Hair follicular keratinocyte (primary cell): ENCODE data around the gene OR10X1. TPM values are rescaled to one million over a fixed set of nuclear protein-coding genes. Genes with fewer than 3 reads are reported as not detected.

Experiments
- total RNA-seq: library from RNA; depleted of rRNA; stranded (reverse); fragments of >200 nt; gene quantifications from 2 replicates; pipeline ENCODE4 v1.2.3, GENCODE V29; 2015

Gene OR10X1, protein sequence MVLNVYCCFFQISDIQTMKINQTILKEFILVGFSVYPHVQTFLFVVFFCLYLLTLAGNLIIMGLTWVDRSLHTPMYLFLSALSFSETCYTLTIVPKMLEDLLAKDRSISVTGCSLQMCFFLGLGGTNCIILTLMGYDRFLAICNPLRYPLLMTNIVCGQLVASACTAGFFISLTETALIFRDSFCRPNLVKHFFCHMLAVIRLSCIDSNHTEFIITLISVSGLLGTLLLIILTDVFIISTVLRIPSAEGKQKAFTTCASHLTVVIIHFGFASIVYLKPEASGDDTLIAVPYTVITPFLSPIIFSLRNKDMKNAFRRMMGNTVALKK
- not detected in 2 replicates for total RNA-seq

DNA sequence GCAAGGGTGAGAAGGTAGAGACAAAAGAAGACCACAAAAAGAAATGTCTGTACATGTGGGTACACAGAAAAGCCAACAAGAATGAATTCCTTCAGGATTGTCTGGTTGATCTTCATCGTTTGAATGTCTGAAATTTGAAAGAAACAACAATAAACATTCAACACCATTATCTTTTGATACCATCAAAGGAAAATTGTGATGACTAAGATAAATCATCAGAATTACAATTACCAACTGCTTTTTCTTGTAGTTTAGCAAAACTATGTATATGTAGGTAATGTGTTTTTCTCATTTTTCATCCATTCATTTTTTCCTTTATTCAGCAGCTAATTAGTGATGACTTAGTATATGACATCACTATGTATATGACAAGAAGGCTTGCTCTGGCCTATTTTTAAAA is at the start of gene OR10X1:
Gene OR10X1, minus strand, starts transcription at position 167 of the 400 bp plus-strand sequence. Its CDS starts 0 bp downstream, at position 167.

DNA sequence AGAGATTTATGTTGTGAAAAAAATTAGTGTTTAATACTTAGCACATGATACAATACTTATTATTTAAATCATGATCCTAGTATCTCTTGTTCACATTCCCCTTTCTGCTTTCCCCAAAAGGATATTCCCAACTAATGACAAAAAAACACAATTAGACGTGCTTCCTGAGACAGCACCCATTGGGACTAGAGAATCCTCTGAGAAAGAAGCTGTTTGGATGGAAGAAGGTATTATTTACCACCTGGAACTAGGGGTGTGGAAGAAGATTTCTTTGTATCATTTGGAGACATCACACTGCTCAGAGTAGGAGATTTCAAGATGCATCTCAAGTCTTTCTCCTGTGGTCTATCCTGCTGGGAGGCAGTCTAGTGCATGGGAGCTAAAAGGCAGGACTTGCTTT is 25.3 kb upstream of the OR10X1 start, which contains the start of gene OR10Z1:
Gene OR10Z1, plus strand, starts transcription at position 301 of the 400 bp plus-strand sequence. CDS start 1,171 bp downstream, outside the sequence.

DNA sequence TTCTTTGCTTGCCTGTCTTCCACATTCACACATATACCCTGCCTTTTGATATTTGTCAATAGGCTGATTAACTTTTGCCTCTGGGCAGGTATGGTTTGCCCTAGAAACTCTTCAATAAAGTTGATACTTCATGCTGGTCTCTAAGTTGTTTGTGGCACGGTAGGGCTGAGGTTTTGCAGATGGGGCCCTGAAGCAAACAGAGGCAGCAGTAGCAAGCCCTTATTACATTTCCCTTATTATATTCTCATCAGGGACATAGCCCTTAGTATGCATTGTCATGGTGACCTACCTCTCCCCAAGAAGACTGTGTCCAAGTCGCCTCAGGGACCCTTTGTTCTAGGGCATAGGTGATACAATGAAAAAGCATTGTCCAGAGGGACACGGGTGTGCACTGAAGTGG is 9.2 kb downstream of the OR10X1 start, which contains the start of gene OR6P1:
Gene OR6P1, minus strand, starts transcription at position 101 of the 400 bp plus-strand sequence. CDS start 6,976 bp downstream, outside the sequence.

DNA sequence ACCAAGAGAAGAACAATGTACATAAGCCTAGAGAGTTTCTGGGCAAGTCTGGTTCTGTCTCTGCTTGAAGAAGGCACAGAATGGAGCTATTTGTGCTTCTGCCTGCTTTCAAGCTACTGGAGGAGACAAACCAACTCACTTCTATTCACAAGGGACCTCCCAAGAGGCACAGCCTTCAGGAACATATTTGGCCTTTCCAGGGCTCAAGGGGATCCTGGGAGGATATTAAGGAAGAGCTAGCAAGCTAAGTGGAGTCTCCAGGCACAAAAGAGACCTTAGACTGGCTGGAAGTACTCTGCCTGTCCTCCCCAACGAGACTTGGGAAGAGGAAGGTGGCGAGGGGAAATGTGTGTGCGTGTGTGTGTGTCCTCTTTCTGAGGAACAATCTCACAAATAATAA is 25.3 kb downstream of the OR10X1 start, which contains the start of gene OR6Y1:
Gene OR6Y1, minus strand, starts transcription at position 54 of the 400 bp plus-strand sequence. CDS start 6,300 bp downstream, outside the sequence.

Other genes starting within 250 kb of the OR10X1 start
- gene CD1B, start 248.4 kb downstream of the OR10X1 start, total RNA-seq: not detected in 2 replicates
- not detected in 2 replicates for gene CD1E, start 226.0 kb downstream of the OR10X1 start, total RNA-seq
- gene OR10T2, start 180.4 kb downstream of the OR10X1 start, total RNA-seq: not detected in 2 replicates
- gene OR10K2, start 153.7 kb downstream of the OR10X1 start, total RNA-seq: not detected in 2 replicates
- not detected in 2 replicates for gene OR10K1, start 118.1 kb downstream of the OR10X1 start, total RNA-seq
- not detected in 2 replicates for gene OR10R2, start 107.7 kb downstream of the OR10X1 start, total RNA-seq
- not detected in 2 replicates for gene OR6Y1, start 25.5 kb downstream of the OR10X1 start, total RNA-seq
- gene OR6P1, start 9.3 kb downstream of the OR10X1 start, total RNA-seq: not detected in 2 replicates
- gene OR10Z1, start 25.4 kb upstream of the OR10X1 start, total RNA-seq: not detected in 2 replicates
- gene SPTA1, start 106.8 kb upstream of the OR10X1 start, total RNA-seq: not detected in 2 replicates
- gene OR6K2, start 120.8 kb upstream of the OR10X1 start, total RNA-seq: not detected in 2 replicates
- gene OR6K3, start 140.8 kb upstream of the OR10X1 start, total RNA-seq: not detected in 2 replicates
- gene OR6K6, start 174.8 kb upstream of the OR10X1 start, total RNA-seq: not detected in 2 replicates
- gene OR6N1, start 192.3 kb upstream of the OR10X1 start, total RNA-seq: not detected in 2 replicates
- not detected in 2 replicates for gene OR6N2, start 201.3 kb upstream of the OR10X1 start, total RNA-seq